GM12878 (cell line): ENCODE measurements around the gene WBP1L. TPM values are rescaled to one million over a fixed set of nuclear protein-coding genes. Genes with fewer than 3 reads are reported as not detected.

Source experiments
- CREM ChIP-seq: IDR thresholded peaks from 2 replicates; pipeline ENCODE4 v1.6.1; 2014; ENCODE audit warnings: antibody characterized with exemption, low read depth
- CUX1 ChIP-seq: IDR thresholded peaks from 2 replicates; pipeline ENCODE4 v1.6.1; 2012; ENCODE audit warnings: improper control_type of control experiment, low read depth, low read length; ENCODE audit not compliant: insufficient replicate concordance
- HDAC6 ChIP-seq: fragments of 200-600 bp; sonication (generic); IDR thresholded peaks from one replicate; pipeline ENCODE4 v1.8.0; 2017; ENCODE audit warnings: antibody characterized with exemption; ENCODE audit not compliant: unreplicated experiment
- ZBTB40 ChIP-seq: fragments of 450-650 bp; IDR thresholded peaks from 2 replicates; pipeline ENCODE4 v1.6.1; 2016; ENCODE audit warnings: mild to moderate bottlenecking, moderate library complexity, borderline replicate concordance
- polyA plus RNA-seq, 11 experiments: library from polyadenylated mRNA; depleted of rRNA in 4 of 11; unstranded in 6 of 11; stranded (reverse) in 5 of 11; fragments of >200 nt; fragmentation: Nextera tagmentation in 4 of 11; fragmentation: Illumina TruSeq in 1 of 11; extraction: Ambion mirVana in 4 of 11; extraction: Trizol in 1 of 11; gene quantifications; 1 replicate in 1 of 11; 2 replicates in 10 of 11; pipeline versions ENCODE4 v1.2.1 to v1.2.3, GENCODE V29; 2011 to 2016; ENCODE audit warnings: inconsistent platforms in 2 of 11, missing spikeins in 2 of 11, low read depth in 1 of 11
- total RNA-seq, 4 experiments: library from RNA; depleted of rRNA in 3 of 4; stranded (reverse); fragments of >200 nt in 3 of 4; fragmentation: Illumina TruSeq in 1 of 4; extraction: Trizol in 1 of 4; gene quantifications; 2 replicates each; pipeline versions ENCODE4 v1.2.1 to v1.2.3, GENCODE V29; 2013 to 2021

Gene WBP1L
- total and polyA plus RNA-seq, 10 of the 15 experiments (the other 5 are each of a cell fraction or from before 2014, with no cell fraction given): 3.7 to 18.8 (median 12.3) TPM

GRCh38 chr10:102832248-102832647, 88.5 kb downstream of the WBP1L start (continued):
- TF ChIP-seq ZBTB40 (no peak), CUX1 (no peak), HDAC6 (no peak), CREM (no peak)
